ENCODE measurements around the gene ASB16. TPM values are rescaled to one million over a fixed set of nuclear protein-coding genes. Genes with fewer than 3 reads are reported as not detected.

Gene ASB16
- total RNA-seq, 2 experiments from 2014 or later = 0.38 TPM; not detected in 1

- H3K27me3 Mint-ChIP-seq = no peaks in the 10 kb centered on the region
- H3K36me3 Mint-ChIP-seq (ENCODE audit: low read depth) = peaks cover 46% of the 10 kb centered on the region
- POLR2A ChIA-PET = no interaction called here
- H3K4me1 Mint-ChIP-seq = peaks cover 23% of the 10 kb centered on the region
- DNase-seq = no peak
- H3K9me3 Mint-ChIP-seq = no peaks in the 10 kb centered on the region
- CTCF ChIA-PET = interaction anchor here (1.3 kb wide), 1 partner anchor 13 kb away, joined by 3 read pairs; no protein-coding TSS in a partner anchor
- no peak overlapping the region for H3K27ac Mint-ChIP-seq
- no peak overlapping the region for H3K4me3 Mint-ChIP-seq
These were observed 15.0 kb upstream of the ASB16 start for GRCh38 chr17:44155488-44155887.

DNA sequence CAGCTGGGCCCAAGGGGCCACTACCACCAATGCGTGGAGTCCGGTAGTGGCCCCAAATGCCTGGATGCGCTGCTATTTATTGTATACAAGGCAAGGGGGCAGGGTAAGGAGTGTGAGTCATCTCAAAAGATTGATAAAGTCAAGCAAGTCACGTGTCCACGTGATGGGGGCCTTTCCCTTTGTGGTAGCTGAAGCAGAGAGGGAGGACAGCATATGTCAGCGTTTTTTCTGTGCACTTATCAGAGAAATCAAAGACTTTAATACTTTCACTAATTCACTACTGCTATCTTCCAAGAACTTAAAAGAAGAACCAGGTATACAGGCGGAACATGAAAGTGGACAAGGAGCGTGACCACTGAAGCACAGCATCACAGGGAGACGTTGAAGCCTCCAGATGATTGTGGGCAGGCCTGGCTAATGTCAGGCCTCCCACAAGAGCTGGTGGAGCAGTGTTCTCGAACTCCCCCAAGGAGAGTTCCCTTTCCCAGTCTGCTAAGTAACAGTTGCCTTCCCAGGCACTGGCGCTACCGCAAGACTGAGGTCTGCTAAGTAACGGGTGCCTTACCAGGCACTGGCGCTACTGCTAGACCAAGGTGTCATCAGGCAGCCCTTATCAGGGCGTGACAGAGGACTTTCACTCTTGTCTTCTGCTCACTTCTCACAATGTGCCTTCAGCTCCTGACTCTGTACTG lies 10.8 kb upstream of the ASB16 start:
- H3K9me3 Mint-ChIP-seq = no peaks in the 10 kb centered on the region
- peak; percentile 60 for DNase-seq
- peaks cover 10% of the 10 kb centered on the region for H3K4me1 Mint-ChIP-seq
- H3K27me3 Mint-ChIP-seq = no peaks in the 10 kb centered on the region
- peaks cover 30% of the 10 kb centered on the region for H3K36me3 Mint-ChIP-seq (ENCODE audit: low read depth)
- no peak overlapping the region for H3K4me3 Mint-ChIP-seq
- ChIA-PET CTCF (interaction anchor here (0.6 to 2.4 kb wide), 4 partner anchors 9 to 173 kb away, joined by 3 to 8 read pairs (median 4); no protein-coding TSS in a partner anchor), POLR2A (interaction anchor here (0.8 to 2.5 kb wide), 4 partner anchors 9 to 36 kb away, joined by 3 to 8 read pairs (median 4); partner anchors contain the start of genes HDAC5 and TMUB2)
- H3K27ac Mint-ChIP-seq = no peak overlapping the region

DNA sequence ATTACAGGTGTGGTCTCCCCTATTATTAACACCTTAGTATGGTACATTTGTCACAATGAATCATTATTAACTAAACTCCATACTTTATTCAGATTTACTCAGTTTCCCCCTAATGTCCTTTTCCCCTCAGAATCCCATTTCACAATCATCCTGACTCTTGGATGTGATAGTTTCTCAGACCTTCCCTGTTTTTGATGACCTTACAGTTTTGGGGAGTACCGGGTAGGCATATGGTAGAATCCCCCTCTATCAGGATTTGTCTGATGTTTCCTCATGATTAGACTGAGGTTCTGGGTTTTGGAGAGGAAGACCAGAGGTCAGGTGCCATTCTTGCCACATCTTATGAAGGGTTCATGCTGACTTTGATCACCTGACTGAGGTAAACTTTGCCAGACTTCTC lies 6.0 kb upstream of the ASB16 start:
- POLR2A ChIA-PET = no interaction called here
- Mint-ChIP-seq H3K27me3 (no peaks in the 10 kb centered on the region), H3K4me1 (peaks cover 9% of the 10 kb centered on the region), H3K27ac (no peak overlapping the region), H3K36me3 (ENCODE audit: low read depth) (peaks cover 10% of the 10 kb centered on the region), H3K9me3 (no peaks in the 10 kb centered on the region), H3K4me3 (no peak overlapping the region)
- DNase-seq = no peak
- CTCF ChIA-PET = interaction anchor here (0.7 kb wide), 1 partner anchor 157 kb away, joined by 3 read pairs; no protein-coding TSS in a partner anchor

DNA sequence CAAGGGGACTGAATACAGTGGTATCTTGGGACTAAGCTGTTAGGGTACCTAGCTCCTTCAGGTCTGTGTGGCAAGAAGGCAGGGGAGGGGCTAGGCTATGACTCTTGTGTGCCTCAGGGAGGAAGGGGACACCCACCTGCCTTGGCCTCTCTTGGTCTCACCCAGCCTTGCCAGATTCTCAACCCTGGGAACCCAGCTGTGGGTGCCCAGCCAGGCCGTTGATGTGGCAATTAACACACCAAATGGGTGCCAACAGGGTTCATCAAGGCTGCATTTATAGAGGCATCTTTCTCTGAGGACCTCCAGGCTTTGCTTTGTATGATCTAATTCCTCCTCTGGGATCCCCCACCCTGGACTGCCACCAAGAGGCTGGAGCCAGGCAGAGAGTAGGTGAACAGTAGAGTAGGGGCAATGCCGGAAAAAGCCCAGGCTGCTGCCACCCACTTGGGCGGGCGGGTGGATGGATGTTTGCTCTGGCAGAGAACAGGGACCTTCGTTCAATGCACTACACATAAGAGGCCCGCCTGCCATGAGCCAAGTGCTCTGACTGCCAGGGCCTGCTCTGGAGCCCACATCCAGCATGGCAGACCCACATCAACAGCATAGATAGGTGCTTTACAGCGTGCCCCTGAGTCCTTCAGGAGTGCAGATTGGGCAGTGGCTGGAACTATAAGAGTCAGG lies 3.2 kb upstream of the ASB16 start:
- Mint-ChIP-seq H3K36me3 (ENCODE audit: low read depth) (peaks cover 5% of the 10 kb centered on the region), H3K27ac (no peak overlapping the region)
- POLR2A ChIA-PET = interaction anchor here (1.1 to 1.9 kb wide), 4 partner anchors 9 to 223 kb away, joined by 3 to 8 read pairs (median 4); partner anchors contain the start of gene TMUB2

GRCh38 chr17:44170135-44170498 lies 387 bp upstream of the ASB16 start:
- Mint-ChIP-seq H3K36me3 (ENCODE audit: low read depth) (peaks cover 2% of the 10 kb centered on the region), H3K27ac (no peak overlapping the region), H3K4me1 (peaks cover 5% of the 10 kb centered on the region), H3K4me3 (no peak overlapping the region), H3K27me3 (no peaks in the 10 kb centered on the region), H3K9me3 (no peaks in the 10 kb centered on the region)
- CTCF ChIA-PET = interaction anchor here (0.7 kb wide), 1 partner anchor 11 kb away, joined by 3 read pairs; no protein-coding TSS in a partner anchor
- POLR2A ChIA-PET = interaction anchor here (5.5 kb wide), 1 partner anchor 15 kb away, joined by 32 read pairs; the partner anchor contains the start of gene TMUB2
- no peak for DNase-seq

More for the DNA sequence above, 3.2 kb upstream of the ASB16 start:
- no peak for DNase-seq
- CTCF ChIA-PET = interaction anchor here (1.0 to 2.1 kb wide), 8 partner anchors 19 to 224 kb away, joined by 3 to 16 read pairs (median 5); partner anchors contain the start of gene TMUB2
- Mint-ChIP-seq H3K4me1 (peaks cover 5% of the 10 kb centered on the region), H3K27me3 (no peaks in the 10 kb centered on the region), H3K9me3 (no peaks in the 10 kb centered on the region), H3K4me3 (no peak overlapping the region)

- CTCF ChIA-PET = interaction anchor here (1.8 kb wide), 1 partner anchor 21 kb away, joined by 6 read pairs; no protein-coding TSS in a partner anchor
- Mint-ChIP-seq H3K27ac (no peak overlapping the region), H3K4me3 (no peak overlapping the region), H3K9me3 (no peaks in the 10 kb centered on the region), H3K36me3 (ENCODE audit: low read depth) (peaks cover 12% of the 10 kb centered on the region), H3K27me3 (no peaks in the 10 kb centered on the region), H3K4me1 (peaks cover 5% of the 10 kb centered on the region)
- DNase-seq = no peak
- POLR2A ChIA-PET = interaction anchor here (1.0 to 5.5 kb wide), 3 partner anchors 14 to 48 kb away, joined by 3 to 32 read pairs (median 3); partner anchors contain the start of gene TMUB2
These were observed 1.5 kb downstream of the ASB16 start for GRCh38 chr17:44171931-44172455.

- H3K27me3 Mint-ChIP-seq = no peaks in the 10 kb centered on the region
- peaks cover 4% of the 10 kb centered on the region for H3K4me1 Mint-ChIP-seq
- ChIA-PET POLR2A (interaction anchor here (5.5 kb wide), 1 partner anchor 11 kb away, joined by 32 read pairs; the partner anchor contains the start of gene TMUB2), CTCF (interaction anchor here (0.6 kb wide), 1 partner anchor 36 kb away, joined by 3 read pairs; no protein-coding TSS in a partner anchor)
- no peak overlapping the region for H3K27ac Mint-ChIP-seq
- no peak for DNase-seq
- H3K9me3 Mint-ChIP-seq = no peaks in the 10 kb centered on the region
- H3K36me3 Mint-ChIP-seq (ENCODE audit: low read depth) = peaks cover 21% of the 10 kb centered on the region
- no peak overlapping the region for H3K4me3 Mint-ChIP-seq
These were observed 3.9 kb downstream of the ASB16 start for GRCh38 chr17:44174427-44174826.

GRCh38 chr17:44176257-44176656 lies 5.8 kb downstream of the ASB16 start:
- Mint-ChIP-seq H3K4me3 (no peak overlapping the region), H3K27ac (no peak overlapping the region), H3K4me1 (peaks cover 4% of the 10 kb centered on the region), H3K36me3 (ENCODE audit: low read depth) (peaks cover 22% of the 10 kb centered on the region), H3K27me3 (no peaks in the 10 kb centered on the region), H3K9me3 (no peaks in the 10 kb centered on the region)
- DNase-seq = no peak
- ChIA-PET POLR2A (interaction anchor here (0.6 to 1.4 kb wide), 2 partner anchors 8 to 9 kb away, joined by 3 to 6 read pairs; no protein-coding TSS in a partner anchor), CTCF (no interaction called here)

GRCh38 chr17:44176671-44177501 lies 6.4 kb downstream of the ASB16 start:
- Mint-ChIP-seq H3K27ac (no peak overlapping the region), H3K27me3 (no peaks in the 10 kb centered on the region), H3K4me1 (peaks cover 7% of the 10 kb centered on the region), H3K4me3 (no peak overlapping the region), H3K9me3 (no peaks in the 10 kb centered on the region), H3K36me3 (ENCODE audit: low read depth) (peaks cover 26% of the 10 kb centered on the region)
- CTCF ChIA-PET = no interaction called here
- POLR2A ChIA-PET = interaction anchor here (0.6 to 1.4 kb wide), 2 partner anchors 9 to 10 kb away, joined by 3 to 6 read pairs; no protein-coding TSS in a partner anchor
- DNase-seq = no peak

DNA sequence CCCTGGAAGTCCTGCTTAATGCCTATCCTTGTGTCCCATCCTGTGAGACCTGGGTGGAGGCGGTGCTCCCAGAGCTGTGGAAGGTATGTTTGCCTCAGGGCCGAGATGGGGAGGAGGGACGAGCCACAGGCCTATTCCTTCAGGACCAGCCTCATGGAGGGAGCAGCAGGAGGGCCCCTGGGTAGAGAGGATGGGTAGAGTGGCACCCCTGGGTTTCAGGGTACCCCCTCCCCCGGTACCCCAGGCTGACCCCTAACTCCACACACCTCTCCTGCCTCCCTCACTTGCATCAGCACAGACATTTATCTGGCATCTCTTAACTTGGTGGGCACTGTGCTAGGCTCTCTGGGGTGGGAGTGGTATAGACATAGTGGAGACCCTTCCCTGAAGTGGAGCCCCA lies 7.1 kb downstream of the ASB16 start:
- H3K4me1 Mint-ChIP-seq = peaks cover 11% of the 10 kb centered on the region
- peaks cover 31% of the 10 kb centered on the region for H3K36me3 Mint-ChIP-seq (ENCODE audit: low read depth)
- ChIA-PET POLR2A (interaction anchor here (0.7 to 1.4 kb wide), 3 partner anchors 9 to 32 kb away, joined by 3 to 6 read pairs (median 3); partner anchors contain the start of gene TMUB2), CTCF (no interaction called here)
- no peak overlapping the region for H3K4me3 Mint-ChIP-seq
- no peaks in the 10 kb centered on the region for H3K27me3 Mint-ChIP-seq
- DNase-seq = no peak
- H3K9me3 Mint-ChIP-seq = no peaks in the 10 kb centered on the region
- no peak overlapping the region for H3K27ac Mint-ChIP-seq

GRCh38 chr17:44178133-44178532 lies 7.6 kb downstream of the ASB16 start:
- DNase-seq = no peak
- Mint-ChIP-seq H3K4me3 (no peak overlapping the region), H3K9me3 (no peaks in the 10 kb centered on the region), H3K27ac (no peak overlapping the region), H3K36me3 (ENCODE audit: low read depth) (peaks cover 31% of the 10 kb centered on the region), H3K4me1 (peaks cover 14% of the 10 kb centered on the region), H3K27me3 (no peaks in the 10 kb centered on the region)
- POLR2A ChIA-PET = interaction anchor here (0.7 to 1.1 kb wide), 2 partner anchors 9 to 32 kb away, joined by 3 read pairs; partner anchors contain the start of gene TMUB2
- CTCF ChIA-PET = no interaction called here

DNA sequence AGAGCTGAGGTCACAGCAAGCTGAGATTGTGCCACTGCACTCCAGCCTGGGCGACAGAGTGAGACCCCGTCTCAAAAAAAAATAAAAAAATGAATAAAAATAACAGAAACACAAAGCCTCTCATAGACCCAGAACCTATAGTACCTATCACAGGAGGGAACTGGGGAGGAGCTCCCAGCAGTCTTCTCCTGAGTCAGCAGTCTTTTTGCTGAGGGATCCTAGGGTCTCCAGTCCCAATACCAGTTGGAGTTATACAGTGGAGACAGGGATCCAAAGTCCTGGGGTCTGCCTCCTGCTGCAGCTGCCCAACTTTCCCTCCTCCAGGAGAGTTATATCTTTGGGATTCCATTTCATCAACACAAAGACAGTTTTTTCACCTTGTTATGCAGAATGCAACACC lies 12.5 kb downstream of the ASB16 start:
- CTCF ChIA-PET = interaction anchor here (1.2 kb wide), 1 partner anchor 15 kb away, joined by 5 read pairs; no protein-coding TSS in a partner anchor
- H3K27ac Mint-ChIP-seq = no peak overlapping the region
- H3K4me1 Mint-ChIP-seq = peaks cover 42% of the 10 kb centered on the region

More for the DNA sequence above, 12.5 kb downstream of the ASB16 start:
- Mint-ChIP-seq H3K9me3 (no peaks in the 10 kb centered on the region), H3K4me3 (no peak overlapping the region), H3K27me3 (no peaks in the 10 kb centered on the region), H3K36me3 (ENCODE audit: low read depth) (peaks cover 31% of the 10 kb centered on the region)
- POLR2A ChIA-PET = interaction anchor here (0.6 to 25.4 kb wide), 3 partner anchors 15 to 244 kb away, joined by 3 to 504 read pairs (median 4); partner anchors contain the start of gene UBTF
- no peak for DNase-seq
